GM18505 (cell line): Measurements from ENCODE around the gene ZNRF1.

Experiments
- ATAC-seq: cut with Tn5 transposase; IDR thresholded peaks from one replicate; pipeline ENCODE4 v1.9.1; 2021; ENCODE audit not compliant: unreplicated experiment
- POLR2A ChIP-seq: IDR thresholded peaks from 4 replicates; pipeline ENCODE4 v1.6.1; 2011; ENCODE audit warnings: borderline replicate concordance; ENCODE audit not compliant: insufficient read depth, insufficient read length; ENCODE audit errors: extremely low read depth

The ZNRF1 gene

GRCh38 chr16:75045424-75045823 lies 46.6 kb downstream of the ZNRF1 start:
- no peak for ATAC-seq
- no peak for TF ChIP-seq POLR2A

- TF ChIP-seq POLR2A = no peak
- ATAC-seq = no peak
Observed at GRCh38 chr16:75048054-75048453, 49.2 kb downstream of the ZNRF1 start.

GRCh38 chr16:75048530-75048929 lies 49.7 kb downstream of the ZNRF1 start:
- no peak for ATAC-seq
- no peak for TF ChIP-seq POLR2A

- TF ChIP-seq POLR2A = no peak
- ATAC-seq = no peak
Observed at GRCh38 chr16:75052481-75053202, 53.8 kb downstream of the ZNRF1 start.

- no peak for ATAC-seq
- no peak for TF ChIP-seq POLR2A
Observed at GRCh38 chr16:75053791-75054555, 55.1 kb downstream of the ZNRF1 start.

- no peak for TF ChIP-seq POLR2A
- no peak for ATAC-seq
Observed at GRCh38 chr16:75054556-75054947, 55.7 kb downstream of the ZNRF1 start.

- no peak for ATAC-seq
- TF ChIP-seq POLR2A = no peak
Observed at GRCh38 chr16:75058806-75059205, 60.0 kb downstream of the ZNRF1 start.

- no peak for TF ChIP-seq POLR2A
- no peak for ATAC-seq
Observed at GRCh38 chr16:75059411-75059810, 60.6 kb downstream of the ZNRF1 start.

GRCh38 chr16:75060723-75061122 lies 61.9 kb downstream of the ZNRF1 start:
- no peak for ATAC-seq
- TF ChIP-seq POLR2A = no peak

GRCh38 chr16:75061669-75062068 lies 62.8 kb downstream of the ZNRF1 start:
- TF ChIP-seq POLR2A = no peak
- ATAC-seq = no peak

- TF ChIP-seq POLR2A = no peak
- no peak for ATAC-seq
Observed at GRCh38 chr16:75062135-75062975, 63.5 kb downstream of the ZNRF1 start.

GRCh38 chr16:75062976-75063346 lies 64.1 kb downstream of the ZNRF1 start:
- no peak for ATAC-seq

GRCh38 chr16:75063549-75064088 lies 64.8 kb downstream of the ZNRF1 start:
- ATAC-seq = no peak
- TF ChIP-seq POLR2A = no peak

More at GRCh38 chr16:75062976-75063346, 64.1 kb downstream of the ZNRF1 start:
- TF ChIP-seq POLR2A = no peak
